Astrocyte (in vitro differentiated cells and primary cell): ENCODE results near the gene P2RY8. TPM values are rescaled to one million over a fixed set of nuclear protein-coding genes. Genes with fewer than 3 reads are reported as not detected.

Experiments used
- DNase-seq: peaks from one replicate; pipeline ENCODE4 v3.0.0-alpha.2; 2010; ENCODE audit warnings: low read depth
- FAIRE-seq: peaks from 2 replicates; lab custom pipeline; 2011; peaks lifted over from hg19 to GRCh38; lab: Jason Lieb, UNC
- H2AFZ ChIP-seq: 2 replicates; pipeline ENCODE4 v1.6.0; 2012; ENCODE audit warnings: low read depth, low read length, inconsistent platforms
- H3K27ac ChIP-seq: 2 replicates; pipeline ENCODE4 v1.5.1; 2011; ENCODE audit warnings: low read depth, low read length, inconsistent platforms
- H3K27me3 ChIP-seq: 2 replicates; pipeline ENCODE4 v1.6.0; 2011; ENCODE audit warnings: low read length, inconsistent platforms; ENCODE audit not compliant: insufficient read depth
- H3K36me3 ChIP-seq: 2 replicates; pipeline ENCODE4 v1.5.1; 2011; ENCODE audit warnings: low read length, inconsistent platforms; ENCODE audit not compliant: insufficient read depth
- H3K4me1 ChIP-seq: 2 replicates; pipeline ENCODE4 v1.5.1; 2011; ENCODE audit warnings: low read length, inconsistent platforms; ENCODE audit not compliant: insufficient read depth
- H3K4me2 ChIP-seq: 2 replicates; pipeline ENCODE4 v1.6.0; 2012; ENCODE audit warnings: low read length, inconsistent platforms
- H3K4me3 ChIP-seq: 2 replicates; pipeline ENCODE4 v1.5.1; 2011; ENCODE audit warnings: low read depth, mild to moderate bottlenecking, low read length, inconsistent platforms; ENCODE audit not compliant: insufficient read depth
- H3K79me2 ChIP-seq: 2 replicates; pipeline ENCODE4 v1.6.0; 2012; ENCODE audit warnings: mild to moderate bottlenecking, low read length, inconsistent platforms; ENCODE audit not compliant: insufficient read depth
- H3K9ac ChIP-seq: 2 replicates; pipeline ENCODE4 v1.6.0; 2012; ENCODE audit warnings: mild to moderate bottlenecking, low read length, inconsistent platforms
- H3K9me3 ChIP-seq: 2 replicates; pipeline ENCODE4 v1.5.1; 2012; ENCODE audit warnings: low read depth, mild to moderate bottlenecking, low read length, inconsistent platforms; ENCODE audit not compliant: insufficient read depth
- H4K20me1 ChIP-seq: 2 replicates; pipeline ENCODE4 v1.6.0; 2012; ENCODE audit warnings: low read length, inconsistent platforms; ENCODE audit not compliant: insufficient read depth
- H3K27ac Mint-ChIP-seq: one replicate; pipeline ENCODE4 v1.8.0; 2021; ENCODE audit warnings: mild to moderate bottlenecking, mixed read lengths; ENCODE audit not compliant: unreplicated experiment
- H3K27me3 Mint-ChIP-seq: one replicate; pipeline ENCODE4 v1.8.0; 2021; ENCODE audit warnings: low read depth, mixed read lengths; ENCODE audit not compliant: unreplicated experiment
- H3K36me3 Mint-ChIP-seq: one replicate; pipeline ENCODE4 v1.8.0; 2021; ENCODE audit warnings: low read depth, mixed read lengths; ENCODE audit not compliant: unreplicated experiment
- H3K4me1 Mint-ChIP-seq: one replicate; pipeline ENCODE4 v1.8.0; 2021; ENCODE audit warnings: low read depth, mixed read lengths; ENCODE audit not compliant: unreplicated experiment
- H3K4me3 Mint-ChIP-seq: one replicate; pipeline ENCODE4 v1.8.0; 2021; ENCODE audit warnings: mild to moderate bottlenecking, moderate library complexity, mixed read lengths; ENCODE audit not compliant: unreplicated experiment
- H3K9me3 Mint-ChIP-seq: one replicate; pipeline ENCODE4 v1.8.0; 2021; ENCODE audit warnings: mild to moderate bottlenecking, mixed read lengths; ENCODE audit not compliant: unreplicated experiment
- EZH2 ChIP-seq: IDR thresholded peaks from 2 replicates; pipeline ENCODE4 v1.6.1; 2012; ENCODE audit warnings: mild to moderate bottlenecking, low read length, inconsistent platforms; ENCODE audit not compliant: insufficient read depth
- total RNA-seq: library from RNA; stranded (reverse); gene quantifications from 2 replicates; pipeline ENCODE4 v1.2.1, GENCODE V29; 2021
- TF ChIP-seq, protein P1 (sequence below): IDR thresholded peaks from 2 replicates; pipeline ENCODE4 v1.5.1; 2011; ENCODE audit warnings: low read depth, mild to moderate bottlenecking, inconsistent platforms, low read length, moderate library complexity; ENCODE audit not compliant: insufficient read depth

P2RY8 gene
- total RNA-seq, 1 donor from 2014 or later: not detected

DNA sequence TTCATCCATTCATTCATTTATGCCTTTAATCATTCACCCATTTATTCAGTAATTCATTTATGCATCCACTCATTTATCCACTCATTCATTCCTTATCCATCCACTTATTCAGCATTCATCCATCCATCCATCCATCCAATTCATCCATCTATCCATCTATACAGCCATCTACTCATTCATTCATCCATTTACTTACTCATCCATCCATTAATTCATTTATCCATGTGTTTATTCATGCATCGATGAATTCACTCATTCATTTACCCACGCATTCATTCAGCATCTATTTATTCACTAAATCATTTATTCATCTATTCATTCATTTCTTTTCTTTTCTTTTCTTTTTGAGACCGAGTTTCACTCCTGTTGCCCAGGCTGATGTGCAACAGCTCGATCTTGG is 10.4 kb downstream of the P2RY8 start:
- H2AFZ ChIP-seq: no peak overlapping the region
- H3K27me3 ChIP-seq: no peaks in the 10 kb centered on the region
- Mint-ChIP-seq H3K36me3 (no peaks in the 10 kb centered on the region), H3K27me3 (no peaks in the 10 kb centered on the region), H3K4me3 (no peak overlapping the region), H3K4me1 (no peaks in the 10 kb centered on the region), H3K27ac (no peak overlapping the region), H3K9me3 (no peaks in the 10 kb centered on the region)
- H3K4me1 ChIP-seq: no peaks in the 10 kb centered on the region
- no peak overlapping the region for H3K9ac ChIP-seq
- no peak overlapping the region for H3K4me2 ChIP-seq
- no peak for DNase-seq
- no peaks in the 10 kb centered on the region for H3K36me3 ChIP-seq
- H3K4me3 ChIP-seq: no peak overlapping the region
- no peak overlapping the region for H3K27ac ChIP-seq
- H3K79me2 ChIP-seq: no peaks in the 10 kb centered on the region
- no peaks in the 10 kb centered on the region for H4K20me1 ChIP-seq
- peaks cover 5% of the 10 kb centered on the region for H3K9me3 ChIP-seq
- TF ChIP-seq, protein P1, sequence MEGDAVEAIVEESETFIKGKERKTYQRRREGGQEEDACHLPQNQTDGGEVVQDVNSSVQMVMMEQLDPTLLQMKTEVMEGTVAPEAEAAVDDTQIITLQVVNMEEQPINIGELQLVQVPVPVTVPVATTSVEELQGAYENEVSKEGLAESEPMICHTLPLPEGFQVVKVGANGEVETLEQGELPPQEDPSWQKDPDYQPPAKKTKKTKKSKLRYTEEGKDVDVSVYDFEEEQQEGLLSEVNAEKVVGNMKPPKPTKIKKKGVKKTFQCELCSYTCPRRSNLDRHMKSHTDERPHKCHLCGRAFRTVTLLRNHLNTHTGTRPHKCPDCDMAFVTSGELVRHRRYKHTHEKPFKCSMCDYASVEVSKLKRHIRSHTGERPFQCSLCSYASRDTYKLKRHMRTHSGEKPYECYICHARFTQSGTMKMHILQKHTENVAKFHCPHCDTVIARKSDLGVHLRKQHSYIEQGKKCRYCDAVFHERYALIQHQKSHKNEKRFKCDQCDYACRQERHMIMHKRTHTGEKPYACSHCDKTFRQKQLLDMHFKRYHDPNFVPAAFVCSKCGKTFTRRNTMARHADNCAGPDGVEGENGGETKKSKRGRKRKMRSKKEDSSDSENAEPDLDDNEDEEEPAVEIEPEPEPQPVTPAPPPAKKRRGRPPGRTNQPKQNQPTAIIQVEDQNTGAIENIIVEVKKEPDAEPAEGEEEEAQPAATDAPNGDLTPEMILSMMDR: no peak
- TF ChIP-seq EZH2: no peak
- FAIRE-seq: no peak

DNA sequence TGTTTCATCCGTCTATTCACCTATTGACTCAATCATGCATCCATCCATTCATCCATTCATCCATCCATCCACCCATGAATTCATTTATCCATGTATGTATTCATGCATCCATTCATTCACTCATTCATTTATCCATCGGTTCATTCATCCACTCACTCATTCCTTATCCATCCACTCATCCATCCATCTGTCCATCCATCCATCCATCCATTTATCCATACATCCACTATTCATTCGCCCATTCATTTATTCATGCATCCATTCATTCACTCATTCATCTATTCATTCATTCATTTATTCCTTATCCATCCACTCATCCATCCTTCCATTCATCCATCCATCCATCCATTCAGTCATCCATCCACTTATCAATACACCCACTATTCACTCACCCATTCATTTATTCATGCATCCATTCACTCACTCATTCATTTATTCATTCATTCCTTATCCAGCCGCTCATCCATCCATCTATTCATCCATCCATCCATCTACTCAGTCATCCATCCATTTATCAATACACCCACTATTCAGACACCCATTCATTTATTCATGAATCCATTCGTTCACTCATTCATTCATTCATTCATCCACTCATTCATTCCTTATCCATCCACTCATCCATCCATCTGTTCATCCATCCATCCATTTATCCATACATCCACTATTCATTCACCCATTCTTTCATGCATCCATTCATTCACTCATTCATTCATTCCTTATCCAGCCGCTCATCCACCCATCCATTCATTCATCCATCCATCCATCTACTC is 11.2 kb downstream of the P2RY8 start:
- H3K36me3 ChIP-seq: no peaks in the 10 kb centered on the region
- no peak overlapping the region for H3K4me2 ChIP-seq
- no peaks in the 10 kb centered on the region for H3K79me2 ChIP-seq
- H2AFZ ChIP-seq: no peak overlapping the region
- H3K9ac ChIP-seq: no peak overlapping the region
- no peaks in the 10 kb centered on the region for H4K20me1 ChIP-seq
- H3K36me3 Mint-ChIP-seq: no peaks in the 10 kb centered on the region
- H3K27me3 ChIP-seq: no peaks in the 10 kb centered on the region
- H3K4me3 Mint-ChIP-seq: no peak overlapping the region
- H3K9me3 Mint-ChIP-seq: peaks cover 3% of the 10 kb centered on the region
- H3K9me3 ChIP-seq: peaks cover 5% of the 10 kb centered on the region
- no peak overlapping the region for H3K4me3 ChIP-seq
- DNase-seq (no peak), FAIRE-seq (no peak)
- TF ChIP-seq, protein P1: no peak
- no peak for TF ChIP-seq EZH2
- H3K4me1 Mint-ChIP-seq: no peaks in the 10 kb centered on the region
- H3K27ac ChIP-seq: no peak overlapping the region
- no peak overlapping the region for H3K27ac Mint-ChIP-seq
- no peaks in the 10 kb centered on the region for H3K27me3 Mint-ChIP-seq
- no peaks in the 10 kb centered on the region for H3K4me1 ChIP-seq
